HEK293 (cell line): ENCODE measurements around the gene SULT4A1.

Source experiments
- CTCF ChIA-PET: fragments of 350-600 bp; formaldehyde crosslinking; extraction: SDS; loops from one replicate; lab custom pipeline; 2021; ENCODE audit warnings: antibody characterized with exemption; lab: Yijun Ruan, JAX
- POLR2A ChIA-PET: fragments of 300-600 bp; formaldehyde crosslinking; extraction: SDS; loops from one replicate; lab custom pipeline; 2020; ENCODE audit warnings: antibody characterized with exemption, inconsistent platforms; lab: Yijun Ruan, JAX
- H3K27ac ChIP-seq: fragments of 200-500 bp; sonication (Bioruptor generic); 2 replicates; pipeline ENCODE4 v1.5.1; 2014; ENCODE audit warnings: low read depth, low read length, control low read depth, inconsistent platforms; ENCODE audit errors: extremely low read depth
- H3K36me3 ChIP-seq, 2 experiments: fragments of 200-500 bp in 1 of 2; sonication (Bioruptor generic) in 1 of 2; 1 replicate in 1 of 2; 2 replicates in 1 of 2; pipeline ENCODE4 v1.5.1; 2014 to 2017; ENCODE audit warnings: inconsistent platforms in 2 of 2, low read length in 2 of 2; ENCODE audit not compliant: control insufficient read depth in 2 of 2, insufficient read depth in 1 of 2
- H3K4me1 ChIP-seq: fragments of 200-500 bp; sonication (Bioruptor generic); 2 replicates; pipeline ENCODE4 v1.5.1; 2014; ENCODE audit warnings: mild to moderate bottlenecking, low read length, inconsistent platforms; ENCODE audit not compliant: control insufficient read depth, insufficient read depth
- H3K4me3 ChIP-seq: 2 replicates; pipeline ENCODE4 v1.5.1; 2011; ENCODE audit warnings: low read depth, mild to moderate bottlenecking, control low read depth, low read length, moderate library complexity
- H3K9me3 ChIP-seq: fragments of 200-500 bp; sonication (Bioruptor generic); 2 replicates; pipeline ENCODE4 v1.5.1; 2014; ENCODE audit warnings: low read depth, low read length, inconsistent platforms; ENCODE audit not compliant: control insufficient read depth, insufficient read depth
- GFI1B ChIP-seq: fragments of 450-650 bp; formaldehyde crosslinking; IDR thresholded peaks from 2 replicates; pipeline ENCODE4 v1.5.1; 2016; ENCODE audit warnings: missing biosample characterization, missing genetic modification characterization
- GLI2 ChIP-seq: fragments of 450-650 bp; formaldehyde crosslinking; IDR thresholded peaks from 2 replicates; pipeline ENCODE4; 2017; ENCODE audit warnings: missing biosample characterization, missing genetic modification characterization, low read depth, borderline replicate concordance
- GLI4 ChIP-seq: fragments of 450-650 bp; formaldehyde crosslinking; IDR thresholded peaks from 2 replicates; pipeline ENCODE4 v1.5.1; 2016; ENCODE audit warnings: missing biosample characterization, missing genetic modification characterization
- GLIS1 ChIP-seq: fragments of 450-650 bp; formaldehyde crosslinking; IDR thresholded peaks from 2 replicates; pipeline ENCODE4 v1.5.1; 2016; ENCODE audit warnings: missing biosample characterization, missing genetic modification characterization
- HOXA7 ChIP-seq: sonication (generic); formaldehyde crosslinking; IDR thresholded peaks from 2 replicates; pipeline ENCODE4 v1.8.1; 2022; ENCODE audit warnings: missing genetic modification reagents, borderline replicate concordance
- MEIS1 ChIP-seq: sonication (generic); formaldehyde crosslinking; IDR thresholded peaks from 2 replicates; pipeline ENCODE4 v1.8.1; 2022; ENCODE audit warnings: missing genetic modification reagents, mild to moderate bottlenecking, borderline replicate concordance
- OSR2 ChIP-seq: fragments of 450-650 bp; formaldehyde crosslinking; IDR thresholded peaks from 2 replicates; pipeline ENCODE4 v1.5.1; 2016; ENCODE audit warnings: missing biosample characterization, missing genetic modification characterization
- ZBTB11 ChIP-seq: fragments of 450-650 bp; formaldehyde crosslinking; conservative IDR thresholded peaks from 2 replicates; pipeline ENCODE4 v1.5.1; 2016; ENCODE audit warnings: low read depth, missing biosample characterization, missing genetic modification characterization
- ZBTB8A ChIP-seq: fragments of 450-650 bp; formaldehyde crosslinking; IDR thresholded peaks from 2 replicates; pipeline ENCODE4 v1.5.1; 2016; ENCODE audit warnings: missing biosample characterization, missing genetic modification characterization
- ZNF148 ChIP-seq: fragments of 450-650 bp; formaldehyde crosslinking; IDR thresholded peaks from 2 replicates; pipeline ENCODE4 v1.5.0; 2017; ENCODE audit warnings: missing biosample characterization, missing genetic modification characterization, borderline replicate concordance
- ZNF19 ChIP-seq: fragments of 450-650 bp; formaldehyde crosslinking; IDR thresholded peaks from 2 replicates; pipeline ENCODE4; 2016; ENCODE audit warnings: missing biosample characterization, missing genetic modification characterization, low read depth
- ZNF221 ChIP-seq: fragments of 450-650 bp; formaldehyde crosslinking; IDR thresholded peaks from 2 replicates; pipeline ENCODE4 v1.5.1; 2017; ENCODE audit warnings: missing biosample characterization, missing genetic modification characterization, borderline replicate concordance
- ZNF37A ChIP-seq: fragments of 450-650 bp; IDR thresholded peaks from 2 replicates; pipeline ENCODE4 v1.5.1; 2018; ENCODE audit warnings: missing biosample characterization, missing genetic modification characterization
- ZNF391 ChIP-seq: fragments of 450-650 bp; formaldehyde crosslinking; IDR thresholded peaks from 2 replicates; pipeline ENCODE4 v1.5.1; 2016; ENCODE audit warnings: low read depth, missing biosample characterization, missing genetic modification characterization, borderline replicate concordance
- ZNF394 ChIP-seq: fragments of 450-650 bp; formaldehyde crosslinking; IDR thresholded peaks from 2 replicates; pipeline ENCODE4 v1.5.1; 2016; ENCODE audit warnings: missing biosample characterization, missing genetic modification characterization, mild to moderate bottlenecking, moderate library complexity, borderline replicate concordance
- ZNF416 ChIP-seq: fragments of 450-650 bp; formaldehyde crosslinking; IDR thresholded peaks from 2 replicates; pipeline ENCODE4 v1.5.1; 2016; ENCODE audit warnings: missing biosample characterization, missing genetic modification characterization
- ZNF510 ChIP-seq: fragments of 450-650 bp; formaldehyde crosslinking; IDR thresholded peaks from 2 replicates; pipeline ENCODE4 v1.5.1; 2018; ENCODE audit warnings: mild to moderate bottlenecking, missing genetic modification characterization, missing biosample characterization; ENCODE audit not compliant: insufficient replicate concordance
- ZNF544 ChIP-seq: fragments of 450-650 bp; formaldehyde crosslinking; IDR thresholded peaks from 2 replicates; pipeline ENCODE4 v1.5.0; 2017; ENCODE audit warnings: missing biosample characterization, missing genetic modification characterization
- ZNF624 ChIP-seq: fragments of 450-650 bp; formaldehyde crosslinking; IDR thresholded peaks from 2 replicates; pipeline ENCODE4 v1.5.1; 2017; ENCODE audit warnings: missing biosample characterization, missing genetic modification characterization
- ZNF664 ChIP-seq: fragments of 450-650 bp; formaldehyde crosslinking; IDR thresholded peaks from 2 replicates; pipeline ENCODE4 v1.5.1; 2016; ENCODE audit warnings: missing biosample characterization, missing genetic modification characterization
- ZNF692 ChIP-seq: fragments of 450-650 bp; formaldehyde crosslinking; IDR thresholded peaks from 2 replicates; pipeline ENCODE4 v1.5.1; 2016; ENCODE audit warnings: missing biosample characterization, missing genetic modification characterization
- ZNF76 ChIP-seq: fragments of 450-650 bp; formaldehyde crosslinking; IDR thresholded peaks from 2 replicates; pipeline ENCODE4; 2016; ENCODE audit warnings: low read depth, missing biosample characterization, missing genetic modification characterization, borderline replicate concordance
- ZNF777 ChIP-seq: fragments of 450-650 bp; formaldehyde crosslinking; IDR thresholded peaks from 2 replicates; pipeline ENCODE4 v1.5.1; 2017; ENCODE audit warnings: missing biosample characterization, missing genetic modification characterization, borderline replicate concordance
- TF ChIP-seq, protein P1 (sequence below): fragments of 450-650 bp; formaldehyde crosslinking; IDR thresholded peaks from 2 replicates; pipeline ENCODE4 v1.5.1; 2017; ENCODE audit warnings: missing biosample characterization, mild to moderate bottlenecking, missing genetic modification characterization, moderate library complexity
- TF ChIP-seq, protein P2 (sequence below): fragments of 450-650 bp; formaldehyde crosslinking; IDR thresholded peaks from 2 replicates; pipeline ENCODE4 v1.5.1; 2016; ENCODE audit warnings: missing biosample characterization, missing genetic modification characterization

Gene SULT4A1

GRCh38 chr22:43819421-43819921 is 42.8 kb downstream of the SULT4A1 start:
- H3K4me3 ChIP-seq: no peak overlapping the region
- CTCF ChIA-PET: no interaction called here
- POLR2A ChIA-PET: no interaction called here
- H3K27ac ChIP-seq: no peak overlapping the region
- TF ChIP-seq ZNF37A (tag by site-specific recombination): no peak
- no peak for TF ChIP-seq ZNF416 (tag by site-specific recombination)
- TF ChIP-seq ZNF391 (tag by site-specific recombination): no peak
- no peak for TF ChIP-seq ZNF394 (tag by site-specific recombination)
- no peak for TF ChIP-seq GFI1B (tag by site-specific recombination)
- no peak for TF ChIP-seq ZNF76 (tag by site-specific recombination)
- TF ChIP-seq GLI2 (tag by site-specific recombination): no peak
- TF ChIP-seq ZNF664: no peak
- H3K36me3 ChIP-seq: peaks cover 0 to 7% of the 10 kb centered on the region in 2 experiments; a peak in 2 of 3 replicates
- H3K4me1 ChIP-seq: no peaks in the 10 kb centered on the region
- no peaks in the 10 kb centered on the region for H3K9me3 ChIP-seq

- ChIA-PET CTCF (no interaction called here), POLR2A (no interaction called here)
- Histone ChIP-seq H3K9me3 (no peaks in the 10 kb centered on the region), H3K36me3 (peaks cover 0 to 11% of the 10 kb centered on the region in 2 experiments; a peak in 2 of 3 replicates), H3K4me3 (no peak overlapping the region), H3K27ac (no peak overlapping the region), H3K4me1 (no peaks in the 10 kb centered on the region)
- TF ChIP-seq, protein P1, sequence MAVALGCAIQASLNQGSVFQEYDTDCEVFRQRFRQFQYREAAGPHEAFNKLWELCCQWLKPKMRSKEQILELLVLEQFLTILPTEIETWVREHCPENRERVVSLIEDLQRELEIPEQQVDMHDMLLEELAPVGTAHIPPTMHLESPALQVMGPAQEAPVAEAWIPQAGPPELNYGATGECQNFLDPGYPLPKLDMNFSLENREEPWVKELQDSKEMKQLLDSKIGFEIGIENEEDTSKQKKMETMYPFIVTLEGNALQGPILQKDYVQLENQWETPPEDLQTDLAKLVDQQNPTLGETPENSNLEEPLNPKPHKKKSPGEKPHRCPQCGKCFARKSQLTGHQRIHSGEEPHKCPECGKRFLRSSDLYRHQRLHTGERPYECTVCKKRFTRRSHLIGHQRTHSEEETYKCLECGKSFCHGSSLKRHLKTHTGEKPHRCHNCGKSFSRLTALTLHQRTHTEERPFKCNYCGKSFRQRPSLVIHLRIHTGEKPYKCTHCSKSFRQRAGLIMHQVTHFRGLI (tag by site-specific recombination): no peak
- TF ChIP-seq ZNF510 (tag by site-specific recombination): no peak
- no peak for TF ChIP-seq ZNF624 (tag by site-specific recombination)
- no peak for TF ChIP-seq ZNF692
- no peak for TF ChIP-seq ZBTB11
- no peak for TF ChIP-seq ZNF19
- TF ChIP-seq ZNF148: no peak
- TF ChIP-seq GLIS1: no peak
- no peak for TF ChIP-seq GLI4 (tag by site-specific recombination)
- TF ChIP-seq, protein P2, sequence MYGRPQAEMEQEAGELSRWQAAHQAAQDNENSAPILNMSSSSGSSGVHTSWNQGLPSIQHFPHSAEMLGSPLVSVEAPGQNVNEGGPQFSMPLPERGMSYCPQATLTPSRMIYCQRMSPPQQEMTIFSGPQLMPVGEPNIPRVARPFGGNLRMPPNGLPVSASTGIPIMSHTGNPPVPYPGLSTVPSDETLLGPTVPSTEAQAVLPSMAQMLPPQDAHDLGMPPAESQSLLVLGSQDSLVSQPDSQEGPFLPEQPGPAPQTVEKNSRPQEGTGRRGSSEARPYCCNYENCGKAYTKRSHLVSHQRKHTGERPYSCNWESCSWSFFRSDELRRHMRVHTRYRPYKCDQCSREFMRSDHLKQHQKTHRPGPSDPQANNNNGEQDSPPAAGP (tag by site-specific recombination): no peak
- TF ChIP-seq HOXA7: no peak
- TF ChIP-seq ZBTB8A (tag by site-specific recombination): no peak
- TF ChIP-seq ZNF221: no peak
- no peak for TF ChIP-seq MEIS1 (CRISPR knock-in tag)
- no peak for TF ChIP-seq ZNF544 (tag by site-specific recombination)
- TF ChIP-seq ZNF777: no peak
- TF ChIP-seq OSR2 (tag by site-specific recombination): no peak
Measured at GRCh38 chr22:43818981-43819380, 43.3 kb downstream of the SULT4A1 start.
